Adrenal gland (tissue), 12 donors: ENCODE data around the gene PRRC2B. TPM values are rescaled to one million over a fixed set of nuclear protein-coding genes. Genes with fewer than 3 reads are reported as not detected.

Experiments used
- DNase-seq, 7 donors: peaks; one replicate each; pipeline ENCODE4 v3.0.0-alpha.2; 2019 to 2020
- H3K27ac ChIP-seq, 5 donors: fragments of 200-600 bp; sonication (generic) in 4 of 5; 1 replicate in 3 of 5; 2 replicates in 2 of 5; pipeline versions ENCODE4 v1.5.1 to v1.8.0; 2016 to 2020; ENCODE audit warnings: mild to moderate bottlenecking in 1 of 5
- H3K27me3 ChIP-seq: fragments of 200-600 bp; 2 replicates; pipeline ENCODE4 v1.8.0; 2021
- H3K36me3 ChIP-seq, 2 donors: fragments of 200-600 bp; replicated peaks in 1 of 2; 1 replicate in 1 of 2; 2 replicates in 1 of 2; pipeline versions ENCODE4 v1.5.1 to v1.8.0; 2018 to 2022
- H3K4me1 ChIP-seq, 2 donors: fragments of 200-600 bp; replicated peaks in 1 of 2; 1 replicate in 1 of 2; 2 replicates in 1 of 2; pipeline versions ENCODE4 v1.5.1 to v1.8.0; 2018 to 2021
- H3K4me3 ChIP-seq, 4 donors: fragments of 200-600 bp; sonication (generic) in 3 of 4; one replicate each; pipeline ENCODE4 v1.5.1; 2016 to 2018
- H3K9me3 ChIP-seq, 3 donors: fragments of 200-600 bp; sonication (generic) in 1 of 3; replicated peaks in 1 of 3; 1 replicate in 2 of 3; 2 replicates in 1 of 3; pipeline versions ENCODE4 v1.5.1 to v1.8.0; 2016 to 2021
- POLR2A ChIP-seq, 2 donors: fragments of 450-650 bp; IDR thresholded peaks; one replicate each; pipeline ENCODE4 v1.6.1; 2017; ENCODE audit warnings: antibody characterized with exemption in 2 of 2, mild to moderate bottlenecking in 2 of 2, moderate library complexity in 1 of 2
- WGBS, 4 donors: extraction: QIAGEN DNeasy Blood & Tissue Kit in 2 of 4; methylation state at CpG; one replicate each; pipeline versions ENCODE4 v1.1.5 to v1.1.7; 2013 to 2017; 5-methylcytosine and 5-hydroxymethylcytosine counted together
- intact Hi-C, 2 donors: fragments of 100-400 bp; cut with DNase I; formaldehyde crosslinking; loops; one replicate each; pipeline versions ENCODE4 v1.14.1 to v1.15.0; 2022 to 2023
- polyA plus RNA-seq, 3 donors: library from polyadenylated mRNA; stranded (reverse); fragments of 200-250 nt in 2 of 3; fragments of 350-450 nt in 1 of 3; fragmentation: Illumina TruSeq in 1 of 3; extraction: RNeasy Lipid Tissue Mini Kit (QIAGEN cat#74804) in 1 of 3; gene quantifications; one replicate each; pipeline ENCODE4 v1.2.3, GENCODE V29; 2013 to 2014
- total RNA-seq, 9 donors: library from RNA; depleted of rRNA in 4 of 9; stranded (reverse); fragments of >200 nt in 4 of 9; fragments of 120-200 nt in 1 of 9; fragmentation: NEBNext Ultra II Directional in 1 of 9; extraction: Animal tissue kit (Norgen Biotek cat#: 25700) in 1 of 9; gene quantifications; one replicate each; pipeline versions ENCODE4 v1.1.0 to v1.2.4, GENCODE V29; 2013 to 2023
- TF ChIP-seq, protein P1 (sequence below), 6 experiments: fragments of 450-650 bp in 4 of 6; fragments of 200-600 bp in 2 of 6; sonication (generic) in 1 of 6; IDR thresholded peaks; 1 replicate in 5 of 6; 2 replicates in 1 of 6; pipeline versions ENCODE4 v1.5.1 to v1.8.0; 2016 to 2021; ENCODE audit warnings: antibody characterized with exemption in 6 of 6, mild to moderate bottlenecking in 2 of 6, moderate library complexity in 1 of 6
- donor health status: healthy with polysubstance abuse.
- donor health status: Bipolar disorder and iron deficiency.
- donor health status: DM: yes; HTN: yes; CAD: no.
- donor health status: DM: no; HTN: no; CAD: no.
- donor health status: DM: no; HTN: no; CAD: no.
- donor health status: DM: yes; HTN: yes; CAD: no.

PRRC2B gene
- total and polyA plus RNA-seq, 12 donors, result 42.3 to 255 (median 145) TPM

DNA sequence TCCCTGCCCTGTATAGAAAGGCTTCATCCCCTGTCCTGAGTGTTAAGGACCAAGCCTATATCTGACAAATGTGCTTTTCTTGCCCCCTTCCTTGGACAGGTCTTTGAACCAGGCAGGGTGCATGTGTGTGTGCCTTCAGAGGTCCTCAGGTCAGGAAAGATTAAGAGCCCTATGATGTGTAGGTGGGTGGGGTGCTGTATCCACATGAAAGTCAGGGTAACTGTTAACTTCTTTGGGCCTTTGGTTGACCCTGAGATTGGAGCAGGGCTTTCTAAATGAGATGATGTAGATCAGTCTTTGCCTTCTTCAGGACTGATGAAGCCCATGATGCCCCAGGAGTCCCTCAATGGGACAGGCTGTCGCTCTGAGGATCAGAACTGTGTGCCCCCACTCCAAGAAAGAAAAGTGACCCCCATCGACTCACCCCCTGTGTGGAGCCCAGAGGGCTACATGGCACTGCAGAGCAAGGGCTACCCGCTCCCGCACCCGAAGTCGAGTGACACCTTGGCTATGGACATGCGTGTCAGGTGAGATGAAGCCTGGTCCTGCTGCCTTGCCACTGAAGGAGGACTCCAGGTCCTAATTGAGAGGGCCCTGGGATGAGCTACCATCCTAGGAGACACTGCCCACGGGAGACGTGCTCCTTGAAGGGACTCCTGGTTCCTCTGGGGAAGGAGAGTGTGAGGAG lies 79.5 kb downstream of the PRRC2B start:
- peak in 1 of 7 donors; percentile 5 for DNase-seq
- H3K27ac ChIP-seq, result no peak overlapping the region
- H3K4me1 ChIP-seq, result peaks cover 0 to 14% of the 10 kb centered on the region in 2 donors
- 93 to 100% (median 95%) methylated on average over 3 to 9 of the region's 9 CpGs for WGBS, 4 donors
- peaks cover 0 to 98% of the 10 kb centered on the region in 2 donors for H3K36me3 ChIP-seq
- H3K4me3 ChIP-seq, result no peak overlapping the region
- H3K9me3 ChIP-seq, result no peaks in the 10 kb centered on the region
- intact Hi-C loops, result loop anchor here (5.0 to 10.0 kb wide), 2 partner anchors 51 to 79 kb away; partner anchors contain the start of gene PRRC2B (in 1 of the 2)
- H3K27me3 ChIP-seq, result no peaks in the 10 kb centered on the region
- TF ChIP-seq, protein P1, sequence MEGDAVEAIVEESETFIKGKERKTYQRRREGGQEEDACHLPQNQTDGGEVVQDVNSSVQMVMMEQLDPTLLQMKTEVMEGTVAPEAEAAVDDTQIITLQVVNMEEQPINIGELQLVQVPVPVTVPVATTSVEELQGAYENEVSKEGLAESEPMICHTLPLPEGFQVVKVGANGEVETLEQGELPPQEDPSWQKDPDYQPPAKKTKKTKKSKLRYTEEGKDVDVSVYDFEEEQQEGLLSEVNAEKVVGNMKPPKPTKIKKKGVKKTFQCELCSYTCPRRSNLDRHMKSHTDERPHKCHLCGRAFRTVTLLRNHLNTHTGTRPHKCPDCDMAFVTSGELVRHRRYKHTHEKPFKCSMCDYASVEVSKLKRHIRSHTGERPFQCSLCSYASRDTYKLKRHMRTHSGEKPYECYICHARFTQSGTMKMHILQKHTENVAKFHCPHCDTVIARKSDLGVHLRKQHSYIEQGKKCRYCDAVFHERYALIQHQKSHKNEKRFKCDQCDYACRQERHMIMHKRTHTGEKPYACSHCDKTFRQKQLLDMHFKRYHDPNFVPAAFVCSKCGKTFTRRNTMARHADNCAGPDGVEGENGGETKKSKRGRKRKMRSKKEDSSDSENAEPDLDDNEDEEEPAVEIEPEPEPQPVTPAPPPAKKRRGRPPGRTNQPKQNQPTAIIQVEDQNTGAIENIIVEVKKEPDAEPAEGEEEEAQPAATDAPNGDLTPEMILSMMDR (IDR thresholded peaks at IDR 0.05), result no peak
- no peak for TF ChIP-seq POLR2A (IDR thresholded peaks at IDR 0.05)

DNA sequence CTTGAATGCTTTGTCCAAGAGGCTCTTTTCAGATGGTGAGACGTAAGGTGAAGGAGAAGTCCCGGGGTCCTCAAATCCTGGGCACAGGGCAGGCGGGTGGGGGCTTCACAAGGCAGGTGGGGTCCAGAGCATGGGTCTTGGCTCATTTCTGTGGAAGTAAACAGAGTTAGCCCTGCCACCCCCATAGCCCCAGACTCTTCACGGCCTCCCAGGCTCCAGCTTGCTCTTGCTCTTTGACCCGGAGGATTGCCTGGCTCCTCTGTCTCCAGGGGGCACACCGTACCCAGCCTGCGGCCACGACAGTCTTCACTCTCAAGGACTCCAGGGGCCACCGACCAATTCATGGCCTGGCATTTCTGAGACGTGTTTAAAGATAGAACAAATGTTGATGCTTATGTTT lies 80.0 kb downstream of the PRRC2B start:
- Histone ChIP-seq H3K27ac (no peak overlapping the region), H3K36me3 (peaks cover 0 to 98% of the 10 kb centered on the region in 2 donors), H3K4me1 (peaks cover 0 to 9% of the 10 kb centered on the region in 2 donors), H3K4me3 (no peak overlapping the region), H3K27me3 (no peaks in the 10 kb centered on the region), H3K9me3 (no peaks in the 10 kb centered on the region)
- WGBS, 4 donors, result 79 to 89% (median 85%) methylated on average over 9 to 10 of the region's 10 CpGs
- DNase-seq, result peak in 1 of 7 donors; percentile 9
- intact Hi-C loops, result loop anchor here (5.0 to 10.0 kb wide), 2 partner anchors 52 to 79 kb away; partner anchors contain the start of gene PRRC2B (in 1 of the 2)
- TF ChIP-seq, protein P1 (IDR thresholded peaks at IDR 0.05), result no peak
- TF ChIP-seq POLR2A (IDR thresholded peaks at IDR 0.05), result no peak

DNA sequence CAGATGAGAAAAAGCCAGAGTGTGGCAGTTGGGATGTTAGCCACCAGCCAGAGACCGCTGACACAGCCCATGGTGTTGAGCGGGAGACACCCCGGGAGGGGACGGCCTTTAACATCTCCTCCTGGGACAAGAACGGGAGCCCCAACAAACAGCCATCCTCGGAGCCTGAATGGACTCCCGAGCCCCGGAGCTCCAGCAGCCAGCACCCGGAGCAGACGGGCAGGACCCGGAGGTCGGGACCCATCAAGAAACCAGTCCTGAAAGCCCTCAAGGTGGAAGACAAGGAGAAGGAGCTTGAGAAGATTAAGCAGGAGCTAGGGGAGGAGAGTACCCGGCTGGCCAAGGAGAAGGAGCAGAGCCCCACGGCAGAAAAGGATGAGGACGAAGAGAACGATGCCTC lies 80.8 kb downstream of the PRRC2B start:
- Histone ChIP-seq H3K4me3 (no peak overlapping the region), H3K27me3 (no peaks in the 10 kb centered on the region), H3K9me3 (no peaks in the 10 kb centered on the region), H3K36me3 (peaks cover 0 to 98% of the 10 kb centered on the region in 2 donors), H3K27ac (no peak overlapping the region), H3K4me1 (peaks cover 0 to under 1% of the 10 kb centered on the region in 2 donors)
- 87 to 93% (median 90%) methylated on average over 11 to 16 of the region's 16 CpGs for WGBS, 4 donors
- peak in 1 of 7 donors; percentile 10 for DNase-seq
- TF ChIP-seq POLR2A (IDR thresholded peaks at IDR 0.05), result no peak
- TF ChIP-seq, protein P1 (IDR thresholded peaks at IDR 0.05), result no peak
- intact Hi-C loops, result loop anchor here (5.0 to 10.0 kb wide), 3 partner anchors 52 to 122 kb away; partner anchors contain the start of gene PRRC2B (in 1 of the 2)

DNA sequence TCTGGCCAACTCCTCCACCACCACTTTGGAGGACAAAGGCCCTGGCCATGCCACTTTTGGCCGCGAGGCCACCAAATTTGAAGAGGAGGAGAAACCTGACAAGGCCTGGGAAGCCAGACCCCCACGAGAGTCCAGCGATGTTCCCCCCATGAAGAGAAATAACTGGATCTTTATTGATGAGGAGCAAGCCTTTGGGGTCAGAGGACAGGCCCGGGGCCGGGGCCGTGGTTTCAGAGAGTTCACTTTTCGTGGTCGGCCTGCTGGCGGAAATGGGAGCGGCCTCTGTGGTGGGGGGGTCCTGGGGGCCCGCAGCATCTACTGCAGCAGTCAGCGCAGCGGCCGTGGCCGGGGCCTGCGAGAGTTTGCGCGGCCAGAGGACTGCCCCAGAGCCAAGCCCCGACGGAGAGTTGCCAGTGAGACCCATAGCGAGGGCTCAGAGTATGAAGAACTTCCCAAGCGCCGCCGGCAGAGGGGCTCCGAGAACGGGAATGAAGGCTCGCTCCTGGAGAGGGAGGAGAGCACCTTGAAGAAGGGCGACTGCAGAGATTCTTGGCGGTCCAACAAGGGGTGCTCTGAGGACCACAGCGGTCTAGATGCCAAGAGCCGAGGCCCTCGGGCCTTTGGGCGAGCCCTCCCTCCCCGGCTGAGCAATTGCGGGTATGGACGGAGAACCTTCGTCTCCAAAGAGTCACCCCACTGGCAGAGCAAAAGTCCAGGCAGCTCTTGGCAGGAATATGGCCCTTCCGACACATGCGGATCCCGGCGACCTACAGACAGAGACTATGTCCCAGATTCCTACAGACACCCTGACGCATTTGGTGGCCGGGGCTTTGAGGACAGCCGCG lies 81.4 kb downstream of the PRRC2B start:
- 91 to 93% (median 92%) methylated on average over 30 to 46 of the region's 46 CpGs for WGBS, 4 donors
- intact Hi-C loops, result loop anchor here in 1 of 2 donors (5.0 to 10.0 kb wide), 2 partner anchors 81 to 123 kb away; partner anchors contain the start of gene PRRC2B
- Histone ChIP-seq H3K9me3 (no peaks in the 10 kb centered on the region), H3K4me1 (no peaks in the 10 kb centered on the region), H3K27ac (no peak overlapping the region), H3K27me3 (no peaks in the 10 kb centered on the region), H3K4me3 (no peak overlapping the region), H3K36me3 (peaks cover 0 to 98% of the 10 kb centered on the region in 2 donors)
- TF ChIP-seq, protein P1 (IDR thresholded peaks at IDR 0.05), result no peak
- TF ChIP-seq POLR2A (IDR thresholded peaks at IDR 0.05), result no peak
- DNase-seq, result no peak
